Activated CD8-positive, alpha-beta memory T cell treated with anti-CD3 and anti-CD28 coated beads, Interleukin-2, amount 50 U/mL, for 1 hour (primary cell): ENCODE data around the gene HNF4A.

Experiments
- DNase-seq: peaks from one replicate; pipeline ENCODE4 v3.0.0-alpha.2; 2020; ENCODE audit errors: extremely low read depth

HNF4A gene

DNA sequence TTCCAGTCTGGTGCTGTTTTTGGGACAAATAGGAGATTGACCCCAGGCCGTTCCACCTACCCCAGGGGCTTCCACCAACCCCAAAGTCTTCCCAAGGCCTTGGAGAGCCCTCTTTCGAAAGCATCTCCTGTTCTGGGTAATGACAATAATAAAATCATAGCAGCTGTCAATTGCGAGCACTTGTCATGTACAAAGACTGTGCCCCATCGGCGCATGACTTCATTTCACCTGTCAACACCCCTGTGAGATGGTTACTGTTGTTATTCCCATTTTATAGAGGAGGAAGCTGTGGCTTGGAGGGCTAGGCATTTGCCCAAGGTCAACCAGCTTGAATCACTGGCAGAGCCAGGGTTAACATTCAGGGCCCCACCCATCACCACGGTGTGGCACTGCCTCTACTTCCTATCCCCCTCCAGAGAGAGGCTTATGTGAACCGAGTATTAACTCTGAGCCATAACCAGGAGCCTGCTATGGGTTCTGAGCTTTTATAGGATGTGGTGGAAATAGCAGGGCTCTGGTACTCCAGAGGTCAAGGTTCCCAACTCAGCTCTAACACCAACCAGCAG is 51.2 kb downstream of the HNF4A start:
- no peak for DNase-seq

DNA sequence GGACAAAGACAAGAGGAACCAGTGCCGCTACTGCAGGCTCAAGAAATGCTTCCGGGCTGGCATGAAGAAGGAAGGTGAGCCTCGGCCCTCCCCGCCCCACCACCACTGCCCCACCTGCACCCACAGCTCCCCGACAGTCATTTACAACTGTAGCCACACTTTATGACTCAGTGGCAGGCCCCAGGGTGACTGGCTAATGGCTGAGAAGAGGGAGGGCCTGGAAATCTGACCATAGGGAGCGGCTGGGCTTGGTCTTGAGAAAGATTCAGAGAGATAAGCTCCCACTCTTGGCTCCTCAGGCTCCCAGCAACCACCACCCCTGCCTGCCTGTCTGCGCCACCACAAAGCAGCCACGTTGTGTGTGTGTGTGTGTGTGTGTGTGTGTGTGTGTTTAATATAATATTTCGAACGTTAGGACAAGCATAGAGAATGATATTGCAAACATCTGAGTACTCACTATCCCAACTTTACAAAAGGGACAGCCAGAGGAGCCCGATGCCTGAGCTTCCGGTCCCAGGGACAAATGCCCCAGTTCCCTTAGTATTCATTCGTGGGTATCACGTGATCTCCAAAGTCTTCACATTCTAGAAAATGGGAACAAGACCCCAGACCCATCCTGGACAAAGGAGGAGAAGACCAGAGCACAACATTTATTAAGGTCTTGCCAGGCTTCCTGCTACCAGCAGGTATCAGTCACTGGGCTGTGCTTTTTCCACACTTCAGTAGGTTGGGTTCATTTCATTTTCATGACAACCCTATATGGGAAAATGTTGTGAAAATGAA is 52.1 kb downstream of the HNF4A start:
- DNase-seq: no peak

DNA sequence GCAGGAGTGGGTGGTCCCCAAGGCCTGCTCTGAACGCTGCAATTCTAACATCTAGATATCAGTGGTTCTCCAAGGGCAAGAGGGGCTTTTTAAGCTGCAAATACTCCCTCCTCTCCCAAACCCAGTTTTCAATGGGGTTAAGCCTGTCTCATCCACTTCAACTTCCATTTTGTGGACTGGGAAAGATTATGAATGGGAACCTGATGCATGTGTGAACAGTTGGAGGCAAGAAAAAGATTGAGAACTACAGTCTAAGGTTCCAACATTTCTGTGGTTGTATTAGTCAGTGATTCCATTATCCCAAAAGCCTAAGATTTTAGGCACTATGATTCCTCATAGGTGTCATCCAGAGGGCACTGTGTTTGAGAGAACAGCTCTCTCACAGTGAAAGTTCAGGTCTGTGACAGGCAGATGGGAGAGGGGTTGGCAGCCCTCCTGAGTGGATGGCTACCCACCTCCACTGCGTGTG is 53.7 kb downstream of the HNF4A start:
- no peak for DNase-seq

DNA sequence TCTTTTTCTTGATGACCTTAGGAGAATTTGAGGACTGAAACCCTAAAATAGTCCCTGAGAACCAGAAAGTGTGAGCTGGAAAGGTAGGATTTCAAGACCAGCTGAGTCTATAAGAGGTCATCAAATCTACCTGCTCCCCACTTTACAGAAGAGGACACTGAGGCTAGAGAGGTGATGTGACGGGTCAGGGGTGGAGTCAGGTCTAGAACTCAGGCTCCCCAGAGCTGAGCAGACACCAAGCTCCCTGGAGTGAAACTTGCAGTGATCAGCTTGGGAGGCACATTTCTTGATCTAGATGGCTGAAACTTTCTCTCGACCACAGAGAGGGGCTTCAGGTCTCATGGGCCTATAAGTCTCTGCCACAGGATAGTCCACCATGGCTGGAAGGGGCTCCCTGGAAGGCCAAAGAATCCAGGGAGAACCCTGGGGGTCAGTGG is 55.1 kb downstream of the HNF4A start:
- DNase-seq: no peak

DNA sequence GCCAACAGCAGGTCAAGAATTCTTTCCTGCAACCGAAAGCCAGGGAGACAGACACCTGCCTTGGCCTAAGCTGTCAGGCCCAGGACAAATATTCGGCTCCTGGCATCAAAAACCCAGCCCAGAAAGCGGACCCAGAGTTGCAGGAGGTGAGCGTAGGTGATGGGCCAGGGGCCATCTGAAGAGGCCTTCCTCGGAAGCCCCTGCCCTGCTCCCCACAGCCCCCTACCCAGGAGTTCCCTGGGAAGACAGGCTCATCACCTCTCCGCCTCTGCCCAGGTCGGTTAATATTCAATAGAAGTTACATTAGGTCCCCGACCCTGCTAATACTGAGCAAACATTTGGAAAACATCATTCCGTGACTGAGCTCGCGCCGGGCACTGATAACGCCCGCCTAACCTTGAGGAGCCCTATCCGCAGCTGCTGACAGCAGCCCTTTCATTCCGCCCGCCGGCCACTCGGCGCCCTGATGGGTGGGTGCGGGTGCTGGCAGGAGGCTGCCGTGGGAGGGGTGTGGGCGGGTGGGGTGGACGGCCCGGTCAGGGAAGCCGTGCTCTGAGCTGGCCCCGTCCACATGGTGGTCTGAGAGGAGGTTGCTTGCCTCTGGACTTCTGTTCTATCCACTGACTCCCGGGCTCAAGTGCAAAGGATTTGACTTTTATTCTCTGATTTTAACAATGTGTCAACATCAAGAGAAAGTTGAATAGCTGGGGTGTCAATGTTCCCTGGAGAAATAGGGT is 55.7 kb downstream of the HNF4A start:
- DNase-seq: no peak

DNA sequence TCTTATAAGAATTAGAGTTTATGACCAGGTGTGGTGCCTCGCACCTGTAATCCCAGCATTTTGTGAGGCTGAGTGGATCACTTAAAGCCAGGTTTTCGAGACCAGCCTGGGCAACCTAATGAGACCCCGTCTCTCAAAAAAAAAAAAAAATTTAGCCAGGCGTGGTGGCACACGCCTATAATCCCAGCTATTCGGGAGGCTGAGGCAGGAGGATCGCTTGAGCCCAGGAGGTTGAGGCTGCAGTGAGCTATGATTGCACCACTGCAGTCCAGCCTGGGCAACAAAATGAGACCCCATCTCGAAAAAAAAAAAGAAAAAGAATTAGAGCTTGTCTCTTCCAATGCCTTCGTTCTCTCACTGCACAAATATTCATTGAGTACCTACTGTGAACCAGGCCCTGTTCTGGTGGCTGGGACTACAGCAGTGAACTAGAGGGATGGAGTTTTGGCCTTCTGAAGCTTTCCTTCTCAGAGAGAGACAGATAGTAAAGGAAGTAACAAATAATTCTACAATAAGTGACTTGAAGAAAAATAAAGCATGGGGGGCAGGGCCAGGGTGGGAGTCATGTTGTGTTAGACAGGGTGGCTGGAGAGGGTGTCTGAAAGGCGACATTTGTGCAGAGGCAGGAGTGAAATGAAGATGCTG is 56.4 kb downstream of the HNF4A start:
- no peak for DNase-seq

DNA sequence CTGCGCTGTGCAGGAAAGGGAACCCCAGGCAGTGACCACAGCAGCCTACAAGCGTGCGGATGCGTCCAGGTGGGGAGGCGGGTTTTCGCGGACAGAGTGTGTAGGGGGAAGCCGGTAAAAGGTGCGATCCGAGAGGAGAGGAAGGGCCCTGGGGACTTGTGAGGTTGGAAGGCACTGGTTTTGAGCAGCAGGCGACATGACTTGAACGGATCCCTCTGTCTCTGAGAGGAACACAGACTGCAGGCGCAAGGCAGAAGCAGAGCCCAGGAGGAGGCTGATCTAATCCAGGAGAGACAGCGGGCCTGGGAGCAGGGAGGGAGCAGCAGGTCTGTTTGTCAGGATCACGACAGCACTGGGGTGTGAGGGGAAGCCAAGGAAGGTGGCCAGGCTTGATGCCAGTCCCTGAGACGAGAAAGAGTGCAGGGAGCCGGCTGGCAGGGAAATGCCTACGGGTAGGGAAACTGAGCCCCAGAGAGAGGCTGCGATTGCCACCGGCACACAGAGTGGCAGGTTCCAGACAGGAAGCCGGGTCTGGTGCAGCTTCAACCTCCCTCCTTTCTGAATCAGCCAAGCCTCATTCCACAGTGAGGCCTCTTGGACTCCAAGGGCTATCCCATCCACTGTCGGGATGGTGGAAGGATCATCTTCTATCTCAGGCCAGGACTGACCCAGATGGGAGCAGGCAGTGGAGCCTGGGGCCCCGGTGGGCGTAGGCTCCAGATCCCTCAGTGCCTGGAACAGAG is 57.1 kb downstream of the HNF4A start:
- no peak for DNase-seq

DNA sequence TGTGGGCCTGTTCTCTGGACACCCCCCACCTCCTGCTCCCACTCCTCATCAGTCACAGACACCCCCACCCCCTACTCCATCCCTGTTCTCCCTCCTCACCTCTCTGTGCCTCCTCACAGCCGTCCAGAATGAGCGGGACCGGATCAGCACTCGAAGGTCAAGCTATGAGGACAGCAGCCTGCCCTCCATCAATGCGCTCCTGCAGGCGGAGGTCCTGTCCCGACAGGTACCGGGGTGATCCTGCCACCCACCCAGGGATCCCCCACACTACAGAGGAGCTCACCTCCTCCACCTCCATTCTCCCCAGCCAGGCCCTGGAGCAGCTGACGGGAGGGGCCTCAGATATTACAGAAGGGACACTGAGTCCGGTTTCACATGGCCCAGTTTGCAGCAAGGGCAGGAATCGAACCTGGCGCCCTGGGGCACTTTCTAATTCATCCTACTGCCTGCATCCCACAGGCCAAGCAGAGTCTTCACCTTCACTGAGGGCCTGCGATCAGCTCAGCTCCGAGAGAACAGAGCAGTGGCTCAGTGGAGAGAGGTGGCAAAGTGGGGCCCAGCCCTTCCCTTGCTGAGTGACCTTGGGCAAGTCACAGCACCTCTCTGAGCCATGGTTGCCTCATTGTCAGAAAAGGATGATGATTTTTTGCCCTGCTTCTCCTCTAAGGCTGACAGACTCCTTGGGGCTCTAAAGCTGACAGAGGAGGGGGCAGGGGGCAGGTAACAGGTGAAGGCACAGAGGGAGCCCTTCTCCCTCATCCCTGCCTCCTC is 58.3 kb downstream of the HNF4A start:
- DNase-seq: no peak

DNA sequence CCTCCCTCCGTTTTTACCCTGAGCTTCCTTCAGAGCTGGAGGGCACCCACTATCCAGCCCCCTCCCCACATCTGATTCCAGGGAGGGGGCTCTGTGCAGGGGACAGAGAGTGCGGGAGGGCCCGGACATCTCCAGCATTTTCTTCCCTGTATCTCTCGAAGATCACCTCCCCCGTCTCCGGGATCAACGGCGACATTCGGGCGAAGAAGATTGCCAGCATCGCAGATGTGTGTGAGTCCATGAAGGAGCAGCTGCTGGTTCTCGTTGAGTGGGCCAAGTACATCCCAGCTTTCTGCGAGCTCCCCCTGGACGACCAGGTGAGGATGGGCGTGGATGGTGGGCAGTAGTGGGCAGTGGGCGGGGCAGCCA is 58.8 kb downstream of the HNF4A start:
- DNase-seq: no peak

DNA sequence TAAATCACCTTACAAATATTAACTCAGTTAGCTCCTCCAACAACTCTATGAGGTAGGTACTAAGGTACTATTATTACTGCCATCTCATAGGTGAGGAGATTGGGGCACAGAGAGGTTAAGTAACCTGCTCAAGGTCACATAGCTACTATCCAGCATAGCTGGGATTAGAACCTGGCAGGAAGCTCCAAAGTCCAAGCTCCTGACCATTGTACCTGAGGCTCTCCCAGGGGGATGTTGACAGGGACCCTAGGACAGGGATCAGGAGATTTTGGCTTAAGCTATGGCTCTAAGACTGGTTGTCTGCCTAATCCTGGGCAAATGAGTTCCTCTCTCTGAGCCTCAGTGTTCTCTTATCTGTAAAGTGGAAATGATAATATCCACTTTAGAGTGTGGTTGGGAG is 59.3 kb downstream of the HNF4A start:
- DNase-seq: no peak

DNA sequence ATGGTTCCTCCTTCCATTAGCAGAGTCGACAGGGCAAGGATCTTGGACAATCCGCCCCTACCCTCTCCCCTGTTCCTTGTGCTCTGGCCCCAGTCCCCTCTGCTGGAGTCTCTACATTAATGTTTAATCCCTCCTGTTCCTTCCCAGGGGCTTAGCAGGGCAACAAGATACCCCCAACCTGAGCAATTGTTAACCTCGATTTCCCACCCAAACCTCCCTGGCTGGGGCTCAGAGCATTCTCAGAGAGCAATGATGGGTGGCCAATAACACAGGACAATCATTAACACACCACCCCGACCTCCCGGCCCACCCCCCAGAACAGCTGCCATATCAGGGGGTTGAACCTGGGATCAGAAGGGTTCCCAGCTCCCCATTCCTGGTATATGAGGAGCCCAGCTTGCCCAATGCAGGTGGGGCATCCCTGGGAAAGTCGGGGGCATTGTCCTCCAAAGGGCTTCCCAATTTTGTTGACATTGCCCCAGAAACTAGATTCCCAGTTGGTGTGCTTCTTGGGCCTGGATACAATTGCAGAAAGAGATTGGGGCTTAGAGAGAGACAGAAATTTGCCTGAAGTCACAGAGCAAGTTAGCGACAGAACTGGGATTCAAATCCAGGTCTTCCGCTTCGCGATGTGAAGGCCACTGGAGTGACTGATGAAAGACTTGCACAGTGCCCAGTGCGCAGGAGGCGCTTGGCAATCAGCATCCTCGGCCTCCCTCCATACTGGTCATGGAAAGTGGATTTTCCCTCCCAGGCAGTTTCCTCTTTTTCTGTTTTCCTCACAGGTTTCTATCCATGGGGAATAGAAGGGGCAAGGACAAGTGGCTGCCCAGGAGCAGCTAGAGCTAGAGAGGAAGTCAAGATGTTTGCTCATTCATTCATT is 60.6 kb downstream of the HNF4A start:
- DNase-seq: no peak

DNA sequence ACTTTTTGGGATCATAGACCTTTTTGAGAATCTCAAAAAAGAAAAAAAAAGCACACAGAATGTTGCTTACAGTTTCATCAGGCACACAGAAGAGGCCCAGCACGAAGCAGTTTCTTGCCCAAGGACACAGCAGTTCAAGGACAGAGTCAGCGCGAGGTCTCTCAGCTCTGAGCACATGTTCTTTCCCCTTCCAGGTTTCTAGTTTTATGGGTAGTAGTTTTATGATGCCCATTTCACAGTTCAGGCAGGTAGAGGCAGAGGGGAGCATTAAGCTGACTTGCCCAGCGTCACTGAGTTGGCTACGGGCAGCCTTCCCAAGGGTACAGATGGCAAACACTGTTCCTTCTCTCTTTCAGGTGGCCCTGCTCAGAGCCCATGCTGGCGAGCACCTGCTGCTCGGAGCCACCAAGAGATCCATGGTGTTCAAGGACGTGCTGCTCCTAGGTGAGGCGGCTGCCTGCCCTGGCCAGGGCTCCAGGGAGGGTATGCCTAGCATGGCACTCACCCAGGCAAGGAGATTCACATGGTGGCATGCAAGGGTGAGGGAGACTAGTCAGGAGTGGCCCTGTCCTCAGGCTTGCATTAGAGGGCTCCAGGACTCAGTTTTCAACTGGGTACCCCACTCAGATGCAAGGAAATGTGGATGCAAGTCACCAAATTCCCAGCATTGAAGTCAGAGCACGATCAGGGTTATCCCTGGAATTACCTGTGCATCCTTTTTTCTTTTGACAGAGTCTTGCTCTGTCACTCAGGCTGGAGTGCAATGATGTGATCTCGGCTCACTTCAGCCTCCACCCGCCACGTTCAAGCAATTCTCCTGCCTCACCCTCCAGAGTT is 62.8 kb downstream of the HNF4A start:
- no peak for DNase-seq

DNA sequence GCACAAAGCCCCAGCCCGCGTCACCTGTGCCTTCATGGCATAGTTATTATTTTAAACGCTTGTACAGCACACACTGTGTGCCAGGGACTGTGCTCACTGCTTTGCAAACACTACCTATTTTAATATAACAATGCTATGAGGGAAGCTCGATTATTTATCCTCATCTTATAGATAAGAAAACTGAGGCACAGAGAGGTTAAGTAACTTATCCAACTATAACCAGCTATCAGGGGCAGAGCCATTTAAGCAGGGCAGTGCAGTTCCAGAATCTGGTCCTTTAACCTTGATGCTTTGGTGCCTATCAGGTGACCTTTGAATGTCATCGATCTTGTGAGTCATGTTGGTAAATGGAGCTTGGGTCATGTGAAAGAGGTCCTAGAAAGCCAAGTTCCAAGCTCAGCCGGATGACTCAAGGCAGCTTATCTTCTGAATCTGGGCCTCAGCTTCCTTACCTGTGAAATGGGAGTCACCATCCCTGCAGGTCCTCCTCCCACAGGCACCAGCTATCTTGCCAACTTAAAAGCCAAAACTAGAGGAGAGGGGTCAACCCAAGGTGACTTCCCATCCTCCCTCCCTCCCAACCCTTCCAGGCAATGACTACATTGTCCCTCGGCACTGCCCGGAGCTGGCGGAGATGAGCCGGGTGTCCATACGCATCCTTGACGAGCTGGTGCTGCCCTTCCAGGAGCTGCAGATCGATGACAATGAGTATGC is 63.8 kb downstream of the HNF4A start:
- no peak for DNase-seq

DNA sequence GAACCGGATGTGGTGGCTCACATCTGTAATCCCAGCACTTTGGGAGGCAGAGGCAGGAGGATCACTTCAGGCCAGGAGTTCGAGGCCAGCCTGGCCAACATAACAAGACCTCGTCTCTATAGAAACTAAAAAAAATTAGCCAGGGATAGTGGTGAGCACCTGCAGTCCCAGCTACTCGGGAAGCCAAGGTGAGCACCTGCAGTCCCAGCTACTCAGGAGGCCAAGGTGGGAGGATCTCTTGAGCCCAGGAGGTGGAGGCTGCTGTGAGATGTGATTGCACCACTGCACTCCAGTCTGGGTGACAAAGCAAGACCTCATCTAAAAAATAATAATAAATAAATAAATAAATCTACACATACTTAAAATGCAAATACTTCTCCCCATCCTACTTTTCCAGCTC is 65.0 kb downstream of the HNF4A start:
- no peak for DNase-seq

DNA sequence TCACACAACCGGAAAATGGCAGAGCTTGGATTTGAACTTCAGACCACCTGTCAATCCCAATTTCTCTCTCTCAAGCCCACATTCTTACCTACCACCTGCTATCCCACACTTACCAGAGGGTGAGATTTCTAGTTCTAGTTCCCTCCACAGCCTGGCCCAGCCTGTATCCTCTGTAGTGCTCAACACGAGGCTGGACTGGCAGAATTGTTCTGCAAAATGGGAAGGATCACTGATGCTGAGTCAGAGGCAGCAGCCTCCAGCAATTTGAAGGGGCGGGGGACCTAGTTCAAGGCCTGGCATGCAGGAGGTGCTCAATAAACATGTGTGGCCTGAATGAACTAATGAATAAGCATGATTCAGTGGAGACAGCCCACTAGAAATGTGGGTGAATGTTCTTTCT is 66.6 kb downstream of the HNF4A start:
- DNase-seq: no peak

DNA sequence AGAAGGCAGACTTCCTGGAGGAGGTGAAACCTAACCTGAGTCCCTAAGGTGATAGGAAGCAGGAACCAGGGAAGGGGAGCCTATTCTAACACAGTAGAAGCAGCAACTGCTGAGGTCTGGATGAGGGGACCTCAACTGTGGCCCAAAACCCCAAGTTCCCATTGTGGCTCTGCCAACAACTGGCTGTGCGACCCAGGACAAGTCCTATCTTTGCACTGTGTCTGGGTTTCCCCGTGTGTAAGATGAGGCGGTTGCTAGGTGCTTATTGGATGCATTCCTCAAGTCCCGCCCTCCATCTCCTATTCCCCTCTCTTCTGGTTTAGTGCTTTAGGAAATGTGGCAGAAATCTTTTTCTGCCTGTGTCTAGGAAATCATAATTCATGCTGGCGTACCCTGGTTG is 68.0 kb downstream of the HNF4A start:
- DNase-seq: no peak

DNA sequence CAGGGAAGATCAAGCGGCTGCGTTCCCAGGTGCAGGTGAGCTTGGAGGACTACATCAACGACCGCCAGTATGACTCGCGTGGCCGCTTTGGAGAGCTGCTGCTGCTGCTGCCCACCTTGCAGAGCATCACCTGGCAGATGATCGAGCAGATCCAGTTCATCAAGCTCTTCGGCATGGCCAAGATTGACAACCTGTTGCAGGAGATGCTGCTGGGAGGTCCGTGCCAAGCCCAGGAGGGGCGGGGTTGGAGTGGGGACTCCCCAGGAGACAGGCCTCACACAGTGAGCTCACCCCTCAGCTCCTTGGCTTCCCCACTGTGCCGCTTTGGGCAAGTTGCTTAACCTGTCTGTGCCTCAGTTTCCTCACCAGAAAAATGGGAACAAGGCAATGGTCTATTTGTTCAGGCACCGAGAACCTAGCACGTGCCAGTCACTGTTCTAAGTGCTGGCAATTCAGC is 68.6 kb downstream of the HNF4A start:
- no peak for DNase-seq

DNA sequence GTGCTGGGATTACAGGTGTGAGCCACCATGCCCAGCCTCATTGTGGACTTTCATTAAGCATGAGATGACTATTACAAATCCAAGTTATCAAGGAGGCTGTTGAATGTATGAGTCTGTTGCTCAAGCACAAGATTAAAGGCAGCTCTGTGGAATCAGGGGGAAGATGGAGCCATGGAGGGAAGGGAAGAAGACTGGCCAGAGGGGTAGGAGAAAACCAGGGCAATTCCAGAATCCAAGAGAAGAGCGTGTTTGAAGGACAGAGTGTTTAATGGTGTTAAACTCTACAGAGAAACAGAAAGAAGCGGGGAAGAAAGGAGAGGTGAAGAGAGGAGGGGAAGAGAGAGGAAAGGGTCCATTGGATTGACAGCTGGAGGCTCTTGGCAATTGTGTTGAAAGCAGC is 70.4 kb downstream of the HNF4A start:
- no peak for DNase-seq
